Mucosa of rectum (tissue), 2 donors: Measurements from ENCODE around the gene SHMT2.
A peak's percentile ranks its signal among the peaks of the same experiment; 100 is the strongest.

Experiments used
- H3K27ac ChIP-seq, 2 donors: one replicate each; pipeline ENCODE4 v1.7.0; 2013; ENCODE audit warnings: inconsistent platforms in 2 of 2, low read depth in 2 of 2, low read length in 2 of 2
- H3K27me3 ChIP-seq, 2 donors: one replicate each; pipeline ENCODE4 v1.7.0; 2013; ENCODE audit warnings: low read length in 2 of 2; ENCODE audit not compliant: control insufficient read depth in 2 of 2, insufficient read depth in 2 of 2
- H3K36me3 ChIP-seq, 2 donors: one replicate each; pipeline ENCODE4 v1.7.0; 2013; ENCODE audit warnings: low read length in 2 of 2; ENCODE audit not compliant: control insufficient read depth in 2 of 2, insufficient read depth in 2 of 2
- H3K4me1 ChIP-seq, 2 donors: one replicate each; pipeline ENCODE4 v1.7.0; 2013; ENCODE audit warnings: low read length in 2 of 2, mild to moderate bottlenecking in 1 of 2; ENCODE audit not compliant: control insufficient read depth in 2 of 2, insufficient read depth in 2 of 2
- H3K4me3 ChIP-seq, 2 donors: one replicate each; pipeline ENCODE4 v1.7.0; 2013; ENCODE audit warnings: low read length in 2 of 2
- H3K9ac ChIP-seq, 2 donors: one replicate each; pipeline ENCODE4 v1.7.0; 2013; ENCODE audit warnings: low read length in 2 of 2, low read depth in 1 of 2, mild to moderate bottlenecking in 1 of 2
- H3K9me3 ChIP-seq, 2 donors: one replicate each; pipeline ENCODE4 v1.7.0; 2013; ENCODE audit warnings: low read length in 2 of 2; ENCODE audit not compliant: control insufficient read depth in 2 of 2
- donor health status: healthy.
- donor health status: Normal muscosa, but diverticular disease.

Gene SHMT2

DNA sequence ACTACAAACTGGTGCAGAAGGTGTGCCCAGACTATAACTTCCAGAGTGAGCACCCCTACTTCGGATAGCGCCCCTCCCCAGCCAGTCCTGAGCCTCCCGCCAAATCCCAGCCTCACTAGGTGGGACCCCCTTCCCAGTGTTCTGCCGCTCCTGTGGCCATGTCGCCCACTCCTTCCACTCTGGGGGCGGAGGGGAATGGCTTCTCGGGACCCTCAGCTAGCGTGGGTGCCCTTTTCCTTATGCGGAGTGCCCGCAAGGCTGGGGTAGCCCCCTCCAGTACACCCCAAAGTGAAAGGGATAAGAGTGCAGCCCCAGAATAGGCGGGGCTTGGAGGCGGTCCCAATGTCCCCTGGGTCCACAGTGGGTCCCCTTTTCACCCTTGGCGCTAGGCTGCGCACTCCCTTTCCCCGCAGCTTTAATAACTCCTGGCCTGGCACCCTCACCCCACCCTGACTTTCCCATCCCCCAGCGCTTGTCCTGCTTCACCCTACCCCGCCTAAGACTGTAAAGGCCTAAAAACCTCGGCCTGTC lies 3.8 kb upstream of the SHMT2 start:
- Histone ChIP-seq H3K27ac (no peak overlapping the region), H3K9ac (no peak overlapping the region), H3K9me3 (no peaks in the 10 kb centered on the region), H3K4me1 (peaks cover 21% of the 10 kb centered on the region in 2 donors), H3K4me3 (no peak overlapping the region), H3K27me3 (peaks cover 56 to 59% of the 10 kb centered on the region in 2 donors), H3K36me3 (no peaks in the 10 kb centered on the region)

DNA sequence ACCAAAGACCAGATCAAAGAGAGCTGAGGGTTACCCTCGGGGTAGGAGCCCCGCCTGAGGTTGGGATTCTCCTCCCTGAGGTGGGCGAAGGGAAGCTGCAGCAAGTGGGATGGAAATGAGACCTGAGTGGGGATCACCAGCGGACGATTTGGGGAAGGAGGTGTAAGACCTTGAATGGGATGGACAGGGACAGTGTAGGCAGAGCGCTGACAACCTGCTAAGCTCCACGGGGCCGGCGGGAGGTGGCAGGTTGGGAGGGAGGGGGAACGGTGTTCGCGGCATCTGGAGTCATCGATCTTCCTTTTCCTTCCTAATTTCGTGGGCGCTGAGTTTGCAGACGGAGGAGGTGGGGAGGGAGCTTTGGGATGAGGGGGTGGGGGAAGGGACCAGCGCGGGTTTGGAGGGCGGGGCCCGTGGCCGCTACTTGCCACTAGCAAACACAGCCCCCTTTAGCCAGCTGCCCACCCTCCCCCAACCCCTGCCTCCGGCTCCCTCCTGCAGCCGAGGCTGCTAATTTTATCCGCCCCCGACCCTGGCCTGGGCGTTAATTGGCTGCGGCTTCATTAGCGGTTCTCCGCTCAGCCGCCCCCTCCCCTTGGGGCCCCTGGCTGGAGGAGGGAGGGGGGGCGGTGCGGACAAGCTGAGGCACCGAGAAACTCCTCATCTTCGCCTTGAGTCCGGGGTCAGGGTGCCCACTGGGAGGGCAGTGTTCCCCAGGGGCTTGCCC lies 2.8 kb upstream of the SHMT2 start:
- Histone ChIP-seq H3K9ac (no peak overlapping the region), H3K4me1 (peaks cover 21 to 23% of the 10 kb centered on the region in 2 donors), H3K9me3 (no peaks in the 10 kb centered on the region), H3K27me3 (peaks cover 46 to 49% of the 10 kb centered on the region in 2 donors), H3K4me3 (no peak overlapping the region), H3K27ac (no peak overlapping the region), H3K36me3 (peaks cover 1 to 2% of the 10 kb centered on the region in 2 donors)

DNA sequence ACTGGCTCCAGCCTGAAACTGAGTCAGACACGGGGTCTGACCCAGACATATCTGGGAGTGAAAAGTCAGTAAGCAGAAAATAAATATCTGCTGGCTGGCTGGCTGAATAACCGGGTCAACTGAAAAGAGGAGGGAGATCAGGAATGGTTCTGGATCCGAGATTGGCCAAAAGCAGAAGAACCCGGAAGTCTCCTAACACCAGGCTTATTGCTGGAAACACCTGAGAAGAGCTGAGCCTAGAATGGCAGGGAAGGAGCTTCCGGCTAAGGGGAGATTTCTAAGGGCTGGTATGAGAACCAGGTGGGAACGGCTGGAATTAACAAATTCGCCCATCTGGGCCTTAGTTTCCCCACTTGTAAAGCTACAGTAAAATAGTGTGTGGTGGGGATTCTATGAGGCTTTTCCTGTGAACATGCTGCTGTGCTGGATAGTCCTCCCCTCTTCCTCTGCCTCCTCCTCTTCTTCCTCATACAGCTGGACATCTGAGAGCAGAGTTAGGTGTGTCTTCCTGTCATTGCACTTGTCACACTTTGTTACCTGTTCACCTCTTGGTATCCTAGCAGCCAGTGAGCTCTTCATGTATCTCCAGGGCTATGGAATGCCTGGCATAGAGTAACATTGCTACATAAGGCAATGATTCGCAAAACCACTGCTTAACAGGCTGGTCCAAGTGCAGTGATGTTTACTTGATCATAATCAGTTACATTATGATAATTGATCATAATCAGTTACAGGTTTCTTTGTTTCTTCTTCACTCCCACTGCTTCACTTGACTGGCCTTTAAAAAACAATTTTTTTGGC lies 2.0 kb upstream of the SHMT2 start:
- no peak overlapping the region for H3K27ac ChIP-seq
- peaks cover 21 to 23% of the 10 kb centered on the region in 2 donors for H3K4me1 ChIP-seq
- peaks cover 6 to 8% of the 10 kb centered on the region in 2 donors for H3K36me3 ChIP-seq
- H3K4me3 ChIP-seq, result no peak overlapping the region
- peaks cover 39 to 42% of the 10 kb centered on the region in 2 donors for H3K27me3 ChIP-seq
- no peaks in the 10 kb centered on the region for H3K9me3 ChIP-seq
- no peak overlapping the region for H3K9ac ChIP-seq

DNA sequence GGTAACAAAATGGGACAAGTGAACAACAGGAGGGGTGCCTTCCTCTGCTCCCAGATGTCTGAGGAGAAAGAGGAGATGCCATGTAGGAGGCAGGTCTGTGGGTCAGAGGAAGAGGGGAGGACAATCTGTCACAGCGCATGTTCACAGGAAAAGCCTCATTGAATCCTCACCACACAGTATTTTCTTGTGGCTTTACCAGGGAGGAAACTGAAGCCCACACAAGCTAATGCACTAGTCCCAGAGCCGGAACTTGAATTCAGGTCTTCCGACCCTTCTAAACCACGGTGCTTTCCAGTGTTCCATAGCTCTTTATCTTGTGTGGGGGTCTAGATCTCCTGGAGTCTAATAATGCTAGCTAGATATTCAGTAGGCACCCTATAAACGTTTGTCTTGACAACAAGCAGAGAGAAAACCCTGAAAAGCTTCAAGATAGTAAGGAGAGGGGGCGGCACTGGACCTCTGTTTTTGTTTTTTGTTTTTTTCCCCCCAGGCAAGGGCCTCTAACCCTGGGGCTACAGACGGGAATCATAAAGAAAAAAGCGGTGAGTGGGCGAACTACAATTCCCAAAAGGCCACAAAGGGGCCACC lies 371 bp upstream of the SHMT2 start:
- H3K36me3 ChIP-seq, result peaks cover 21 to 24% of the 10 kb centered on the region in 2 donors
- peaks cover 21 to 23% of the 10 kb centered on the region in 2 donors for H3K4me1 ChIP-seq
- H3K9ac ChIP-seq, result peak overlapping the region; percentile 63 to 85
- peak overlapping the region in 1 of 2 donors; percentile 77 for H3K27ac ChIP-seq
- peaks cover 25 to 26% of the 10 kb centered on the region in 2 donors for H3K27me3 ChIP-seq
- peak overlapping the region; percentile 72 to 95 for H3K4me3 ChIP-seq
- no peaks in the 10 kb centered on the region for H3K9me3 ChIP-seq

DNA sequence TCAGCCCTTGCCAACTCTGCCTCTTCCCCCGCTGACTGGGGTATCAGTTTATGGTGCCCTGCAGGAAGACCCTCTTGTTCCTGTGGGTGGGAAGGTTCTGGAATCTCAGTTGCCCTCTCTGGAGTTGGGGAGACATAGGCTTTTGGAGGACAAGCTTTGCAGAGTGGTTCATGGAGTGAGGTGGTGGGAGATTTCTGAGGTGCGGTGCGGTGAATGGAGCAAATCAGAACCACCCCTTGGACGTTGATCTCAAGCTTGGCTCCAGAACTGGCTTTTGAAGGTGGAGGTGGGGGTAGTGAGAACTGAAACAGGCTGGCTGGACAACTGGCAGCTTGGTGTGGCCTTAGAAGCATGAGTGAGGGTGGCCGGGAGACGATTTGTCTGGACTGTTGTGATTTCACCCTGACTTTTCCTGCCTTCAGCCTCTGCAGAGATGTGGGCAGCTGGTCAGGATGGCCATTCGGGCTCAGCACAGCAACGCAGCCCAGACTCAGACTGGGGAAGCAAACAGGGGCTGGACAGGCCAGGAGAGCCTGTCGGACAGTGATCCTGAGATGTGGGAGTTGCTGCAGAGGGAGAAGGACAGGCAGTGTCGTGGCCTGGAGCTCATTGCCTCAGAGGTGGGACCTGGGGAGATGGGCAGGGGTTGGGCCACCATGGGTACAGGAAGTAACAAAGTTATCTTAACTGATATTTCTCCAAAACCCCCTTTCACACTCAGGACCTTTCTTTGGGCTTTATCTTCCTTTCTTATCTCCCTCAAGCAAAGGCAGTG lies 1.1 kb downstream of the SHMT2 start:
- Histone ChIP-seq H3K4me1 (peaks cover 20 to 21% of the 10 kb centered on the region in 2 donors), H3K27ac (no peak overlapping the region), H3K9me3 (no peaks in the 10 kb centered on the region), H3K36me3 (peaks cover 25 to 27% of the 10 kb centered on the region in 2 donors), H3K4me3 (peak overlapping the region; percentile 72 to 95), H3K27me3 (peaks cover 13 to 18% of the 10 kb centered on the region in 2 donors), H3K9ac (peak overlapping the region; percentile 63 to 85)

DNA sequence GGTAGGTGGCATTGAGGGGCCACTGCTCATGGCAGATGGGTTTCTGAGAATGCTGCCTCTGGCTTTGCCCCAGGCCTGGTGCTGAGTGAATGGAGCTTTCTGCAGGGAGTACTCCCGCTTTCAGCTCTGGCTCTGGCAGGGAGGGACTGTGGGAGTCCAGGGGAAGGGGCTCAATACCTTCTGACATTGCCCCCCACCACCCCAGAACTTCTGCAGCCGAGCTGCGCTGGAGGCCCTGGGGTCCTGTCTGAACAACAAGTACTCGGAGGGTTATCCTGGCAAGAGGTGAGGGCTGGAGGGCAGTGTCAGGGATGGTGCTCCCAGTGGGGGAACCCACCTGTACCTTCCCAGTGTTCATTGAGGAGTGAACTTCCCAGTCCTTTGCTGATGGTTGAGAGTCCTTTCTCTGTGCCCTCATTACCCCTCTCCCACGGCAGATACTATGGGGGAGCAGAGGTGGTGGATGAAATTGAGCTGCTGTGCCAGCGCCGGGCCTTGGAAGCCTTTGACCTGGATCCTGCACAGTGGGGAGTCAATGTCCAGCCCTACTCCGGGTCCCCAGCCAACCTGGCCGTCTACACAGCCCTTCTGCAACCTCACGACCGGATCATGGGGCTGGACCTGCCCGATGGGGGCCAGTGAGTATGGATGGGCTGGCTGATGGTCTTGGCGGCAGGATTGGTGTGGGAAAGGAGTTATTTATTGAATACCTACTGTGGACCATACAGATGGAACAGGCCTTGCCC lies 1.9 kb downstream of the SHMT2 start:
- Histone ChIP-seq H3K4me3 (no peak overlapping the region), H3K4me1 (peaks cover 20 to 21% of the 10 kb centered on the region in 2 donors), H3K9ac (no peak overlapping the region), H3K9me3 (no peaks in the 10 kb centered on the region), H3K36me3 (peaks cover 25 to 27% of the 10 kb centered on the region in 2 donors), H3K27me3 (peaks cover 11 to 19% of the 10 kb centered on the region in 2 donors), H3K27ac (no peak overlapping the region)

DNA sequence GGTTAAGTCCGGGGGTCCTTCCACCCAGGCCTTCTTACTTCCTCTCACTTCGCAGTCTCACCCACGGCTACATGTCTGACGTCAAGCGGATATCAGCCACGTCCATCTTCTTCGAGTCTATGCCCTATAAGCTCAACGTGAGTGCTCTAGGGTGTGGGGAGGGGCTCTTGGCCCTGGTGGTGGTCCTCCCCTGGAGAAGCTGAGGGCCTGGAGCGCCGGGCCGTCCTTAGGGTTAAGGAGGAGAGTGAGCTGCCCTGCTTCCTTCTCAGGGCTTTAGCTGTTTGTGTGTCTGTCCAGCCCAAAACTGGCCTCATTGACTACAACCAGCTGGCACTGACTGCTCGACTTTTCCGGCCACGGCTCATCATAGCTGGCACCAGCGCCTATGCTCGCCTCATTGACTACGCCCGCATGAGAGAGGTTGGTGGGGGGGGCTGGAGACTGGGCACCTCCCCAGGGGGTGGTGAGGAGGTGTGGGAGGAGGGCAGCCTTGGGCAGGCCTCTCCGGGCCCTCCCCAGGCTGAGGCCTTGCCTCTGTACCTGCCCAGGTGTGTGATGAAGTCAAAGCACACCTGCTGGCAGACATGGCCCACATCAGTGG lies 2.7 kb downstream of the SHMT2 start:
- Histone ChIP-seq H3K36me3 (peaks cover 25 to 27% of the 10 kb centered on the region in 2 donors), H3K27me3 (peaks cover 12 to 22% of the 10 kb centered on the region in 2 donors), H3K9me3 (no peaks in the 10 kb centered on the region), H3K4me1 (peaks cover 18% of the 10 kb centered on the region in 2 donors), H3K27ac (no peak overlapping the region), H3K4me3 (no peak overlapping the region), H3K9ac (no peak overlapping the region)

DNA sequence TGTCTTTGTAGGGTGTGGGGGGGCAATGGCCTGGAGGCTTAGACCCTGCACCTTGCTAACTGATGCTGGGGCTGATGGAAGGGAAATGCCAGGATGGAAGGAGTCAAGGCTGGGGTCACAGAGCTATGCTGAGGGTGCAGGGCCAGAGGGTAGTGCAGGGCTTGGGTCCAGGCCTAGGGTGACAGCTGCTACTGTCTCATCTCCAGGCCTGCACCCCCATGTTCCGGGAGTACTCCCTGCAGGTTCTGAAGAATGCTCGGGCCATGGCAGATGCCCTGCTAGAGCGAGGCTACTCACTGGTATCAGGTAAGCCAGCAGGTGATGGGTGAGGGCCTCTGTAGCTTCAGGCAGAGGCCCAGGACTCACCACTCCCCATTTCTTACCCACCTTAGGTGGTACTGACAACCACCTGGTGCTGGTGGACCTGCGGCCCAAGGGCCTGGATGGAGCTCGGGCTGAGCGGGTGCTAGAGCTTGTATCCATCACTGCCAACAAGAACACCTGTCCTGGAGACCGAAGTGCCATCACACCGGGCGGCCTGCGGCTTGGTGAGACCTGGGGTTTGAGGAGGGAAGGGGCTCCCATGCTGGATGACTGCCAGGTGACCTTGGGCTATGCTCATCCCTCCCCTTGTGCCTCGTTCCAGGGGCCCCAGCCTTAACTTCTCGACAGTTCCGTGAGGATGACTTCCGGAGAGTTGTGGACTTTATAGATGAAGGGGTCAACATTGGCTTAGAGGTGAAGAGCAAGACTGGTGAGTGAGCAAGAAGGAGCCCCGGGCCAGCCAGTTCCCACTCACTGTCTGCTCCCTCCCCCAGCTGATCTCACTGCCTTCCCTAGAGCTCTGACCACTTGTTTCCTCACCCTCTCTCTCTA lies 4.1 kb downstream of the SHMT2 start:
- Histone ChIP-seq H3K36me3 (peaks cover 25 to 27% of the 10 kb centered on the region in 2 donors), H3K27ac (no peak overlapping the region), H3K9ac (no peak overlapping the region), H3K4me3 (no peak overlapping the region), H3K9me3 (no peaks in the 10 kb centered on the region), H3K27me3 (peaks cover 13 to 35% of the 10 kb centered on the region in 2 donors), H3K4me1 (peaks cover 16 to 24% of the 10 kb centered on the region in 2 donors)
